ENCODE measurements around the gene CDH13. TPM values are rescaled to one million over a fixed set of nuclear protein-coding genes. Genes with fewer than 3 reads are reported as not detected.

Gene CDH13
- total and polyA plus RNA-seq, 2 experiments from 2014 or later = 1.6 to 4.4 TPM

DNA sequence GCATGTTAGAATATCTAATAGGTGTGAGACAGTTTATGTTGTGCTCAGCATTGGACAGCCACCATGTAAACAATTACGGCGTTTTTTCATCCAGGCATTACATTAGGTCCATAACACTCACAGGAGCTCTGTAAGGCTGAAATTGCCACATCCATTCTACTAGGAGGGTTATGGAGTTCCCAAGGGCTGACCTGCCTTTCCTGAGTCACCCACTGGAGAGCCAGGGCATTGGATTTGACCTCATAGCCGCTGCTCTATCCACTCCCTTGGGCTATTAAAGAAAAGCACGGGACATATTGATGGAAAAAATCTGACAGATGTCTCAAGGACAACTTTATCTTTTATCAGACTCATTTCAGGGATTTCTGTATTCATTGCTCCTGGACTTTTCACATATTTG, 874.7 kb downstream of the CDH13 start (continued):
- TF ChIP-seq, protein P1, sequence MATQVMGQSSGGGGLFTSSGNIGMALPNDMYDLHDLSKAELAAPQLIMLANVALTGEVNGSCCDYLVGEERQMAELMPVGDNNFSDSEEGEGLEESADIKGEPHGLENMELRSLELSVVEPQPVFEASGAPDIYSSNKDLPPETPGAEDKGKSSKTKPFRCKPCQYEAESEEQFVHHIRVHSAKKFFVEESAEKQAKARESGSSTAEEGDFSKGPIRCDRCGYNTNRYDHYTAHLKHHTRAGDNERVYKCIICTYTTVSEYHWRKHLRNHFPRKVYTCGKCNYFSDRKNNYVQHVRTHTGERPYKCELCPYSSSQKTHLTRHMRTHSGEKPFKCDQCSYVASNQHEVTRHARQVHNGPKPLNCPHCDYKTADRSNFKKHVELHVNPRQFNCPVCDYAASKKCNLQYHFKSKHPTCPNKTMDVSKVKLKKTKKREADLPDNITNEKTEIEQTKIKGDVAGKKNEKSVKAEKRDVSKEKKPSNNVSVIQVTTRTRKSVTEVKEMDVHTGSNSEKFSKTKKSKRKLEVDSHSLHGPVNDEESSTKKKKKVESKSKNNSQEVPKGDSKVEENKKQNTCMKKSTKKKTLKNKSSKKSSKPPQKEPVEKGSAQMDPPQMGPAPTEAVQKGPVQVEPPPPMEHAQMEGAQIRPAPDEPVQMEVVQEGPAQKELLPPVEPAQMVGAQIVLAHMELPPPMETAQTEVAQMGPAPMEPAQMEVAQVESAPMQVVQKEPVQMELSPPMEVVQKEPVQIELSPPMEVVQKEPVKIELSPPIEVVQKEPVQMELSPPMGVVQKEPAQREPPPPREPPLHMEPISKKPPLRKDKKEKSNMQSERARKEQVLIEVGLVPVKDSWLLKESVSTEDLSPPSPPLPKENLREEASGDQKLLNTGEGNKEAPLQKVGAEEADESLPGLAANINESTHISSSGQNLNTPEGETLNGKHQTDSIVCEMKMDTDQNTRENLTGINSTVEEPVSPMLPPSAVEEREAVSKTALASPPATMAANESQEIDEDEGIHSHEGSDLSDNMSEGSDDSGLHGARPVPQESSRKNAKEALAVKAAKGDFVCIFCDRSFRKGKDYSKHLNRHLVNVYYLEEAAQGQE (IDR thresholded peaks at IDR 0.05; ENCODE audit: unreplicated experiment) = no peak
- no peak for TF ChIP-seq ZNF331 (CRISPR knock-in tag; IDR thresholded peaks at IDR 0.05; ENCODE audit: low read depth)
- TF ChIP-seq JUNB (IDR thresholded peaks at IDR 0.05; ENCODE audit: unreplicated experiment) = no peak
- no peak for TF ChIP-seq NANOG (IDR thresholded peaks at IDR 0.05; ENCODE audit: borderline replicate concordance)
- TF ChIP-seq, protein P2, sequence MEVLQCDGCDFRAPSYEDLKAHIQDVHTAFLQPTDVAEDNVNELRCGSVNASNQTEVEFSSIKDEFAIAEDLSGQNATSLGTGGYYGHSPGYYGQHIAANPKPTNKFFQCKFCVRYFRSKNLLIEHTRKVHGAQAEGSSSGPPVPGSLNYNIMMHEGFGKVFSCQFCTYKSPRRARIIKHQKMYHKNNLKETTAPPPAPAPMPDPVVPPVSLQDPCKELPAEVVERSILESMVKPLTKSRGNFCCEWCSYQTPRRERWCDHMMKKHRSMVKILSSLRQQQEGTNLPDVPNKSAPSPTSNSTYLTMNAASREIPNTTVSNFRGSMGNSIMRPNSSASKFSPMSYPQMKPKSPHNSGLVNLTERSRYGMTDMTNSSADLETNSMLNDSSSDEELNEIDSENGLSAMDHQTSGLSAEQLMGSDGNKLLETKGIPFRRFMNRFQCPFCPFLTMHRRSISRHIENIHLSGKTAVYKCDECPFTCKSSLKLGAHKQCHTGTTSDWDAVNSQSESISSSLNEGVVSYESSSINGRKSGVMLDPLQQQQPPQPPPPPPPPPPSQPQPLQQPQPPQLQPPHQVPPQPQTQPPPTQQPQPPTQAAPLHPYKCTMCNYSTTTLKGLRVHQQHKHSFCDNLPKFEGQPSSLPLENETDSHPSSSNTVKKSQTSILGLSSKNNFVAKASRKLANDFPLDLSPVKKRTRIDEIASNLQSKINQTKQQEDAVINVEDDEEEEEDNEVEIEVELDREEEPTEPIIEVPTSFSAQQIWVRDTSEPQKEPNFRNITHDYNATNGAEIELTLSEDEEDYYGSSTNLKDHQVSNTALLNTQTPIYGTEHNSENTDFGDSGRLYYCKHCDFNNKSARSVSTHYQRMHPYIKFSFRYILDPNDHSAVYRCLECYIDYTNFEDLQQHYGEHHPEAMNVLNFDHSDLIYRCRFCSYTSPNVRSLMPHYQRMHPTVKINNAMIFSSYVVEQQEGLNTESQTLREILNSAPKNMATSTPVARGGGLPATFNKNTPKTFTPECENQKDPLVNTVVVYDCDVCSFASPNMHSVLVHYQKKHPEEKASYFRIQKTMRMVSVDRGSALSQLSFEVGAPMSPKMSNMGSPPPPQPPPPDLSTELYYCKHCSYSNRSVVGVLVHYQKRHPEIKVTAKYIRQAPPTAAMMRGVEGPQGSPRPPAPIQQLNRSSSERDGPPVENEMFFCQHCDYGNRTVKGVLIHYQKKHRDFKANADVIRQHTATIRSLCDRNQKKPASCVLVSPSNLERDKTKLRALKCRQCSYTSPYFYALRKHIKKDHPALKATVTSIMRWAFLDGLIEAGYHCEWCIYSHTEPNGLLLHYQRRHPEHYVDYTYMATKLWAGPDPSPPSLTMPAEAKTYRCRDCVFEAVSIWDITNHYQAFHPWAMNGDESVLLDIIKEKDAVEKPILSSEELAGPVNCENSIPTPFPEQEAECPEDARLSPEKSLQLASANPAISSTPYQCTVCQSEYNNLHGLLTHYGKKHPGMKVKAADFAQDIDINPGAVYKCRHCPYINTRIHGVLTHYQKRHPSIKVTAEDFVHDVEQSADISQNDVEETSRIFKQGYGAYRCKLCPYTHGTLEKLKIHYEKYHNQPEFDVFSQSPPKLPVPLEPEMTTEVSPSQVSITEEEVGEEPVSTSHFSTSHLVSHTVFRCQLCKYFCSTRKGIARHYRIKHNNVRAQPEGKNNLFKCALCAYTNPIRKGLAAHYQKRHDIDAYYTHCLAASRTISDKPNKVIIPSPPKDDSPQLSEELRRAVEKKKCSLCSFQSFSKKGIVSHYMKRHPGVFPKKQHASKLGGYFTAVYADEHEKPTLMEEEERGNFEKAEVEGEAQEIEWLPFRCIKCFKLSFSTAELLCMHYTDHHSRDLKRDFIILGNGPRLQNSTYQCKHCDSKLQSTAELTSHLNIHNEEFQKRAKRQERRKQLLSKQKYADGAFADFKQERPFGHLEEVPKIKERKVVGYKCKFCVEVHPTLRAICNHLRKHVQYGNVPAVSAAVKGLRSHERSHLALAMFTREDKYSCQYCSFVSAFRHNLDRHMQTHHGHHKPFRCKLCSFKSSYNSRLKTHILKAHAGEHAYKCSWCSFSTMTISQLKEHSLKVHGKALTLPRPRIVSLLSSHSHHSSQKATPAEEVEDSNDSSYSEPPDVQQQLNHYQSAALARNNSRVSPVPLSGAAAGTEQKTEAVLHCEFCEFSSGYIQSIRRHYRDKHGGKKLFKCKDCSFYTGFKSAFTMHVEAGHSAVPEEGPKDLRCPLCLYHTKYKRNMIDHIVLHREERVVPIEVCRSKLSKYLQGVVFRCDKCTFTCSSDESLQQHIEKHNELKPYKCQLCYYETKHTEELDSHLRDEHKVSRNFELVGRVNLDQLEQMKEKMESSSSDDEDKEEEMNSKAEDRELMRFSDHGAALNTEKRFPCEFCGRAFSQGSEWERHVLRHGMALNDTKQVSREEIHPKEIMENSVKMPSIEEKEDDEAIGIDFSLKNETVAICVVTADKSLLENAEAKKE (CRISPR knock-in tag; IDR thresholded peaks at IDR 0.05) = no peak

DNA sequence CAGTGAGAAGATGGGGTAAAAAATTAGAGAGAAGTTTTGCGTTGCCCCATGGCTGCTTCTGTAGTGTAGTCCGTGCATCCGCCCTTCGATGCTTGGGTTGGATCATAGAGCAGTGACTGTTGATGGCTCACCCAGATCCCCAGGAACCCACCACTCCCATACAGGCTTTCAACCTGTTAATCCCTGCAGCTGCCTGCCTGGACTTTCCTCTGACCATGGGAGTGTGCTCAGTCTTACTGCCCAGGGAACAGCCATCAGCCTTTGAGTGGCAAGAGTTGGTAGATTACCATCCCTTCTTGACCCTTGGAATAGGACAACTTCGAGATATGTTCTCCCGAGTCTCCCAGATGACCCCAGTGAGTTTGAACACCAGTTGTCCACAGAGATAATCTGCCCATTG, 881.5 kb downstream of the CDH13 start:
- no peak overlapping the region for H2AFZ ChIP-seq
- H3K4me2 ChIP-seq = no peak overlapping the region
- no peaks in the 10 kb centered on the region for H3K27me3 ChIP-seq (ENCODE audit: insufficient read depth)
- no peaks in the 10 kb centered on the region for H3F3A ChIP-seq (replicated peaks; ENCODE audit: low read depth)
- DNase-seq (ENCODE audit: low spot score) (no peak), ATAC-seq (no peak)
- no peak overlapping the region for H3K4me3 ChIP-seq
- H3K36me3 ChIP-seq (ENCODE audit: insufficient read depth) = no peaks in the 10 kb centered on the region
- H3K9me2 ChIP-seq (ENCODE audit: insufficient read depth) = peaks cover 7% of the 10 kb centered on the region; the same call in 1 of the 2 replicates
- Mint-ChIP-seq H3K4me3 (no peak overlapping the region), H3K4me1 (no peaks in the 10 kb centered on the region), H3K27me3 (ENCODE audit: insufficient read depth, low read depth, poor library complexity) (peaks cover 2% of the 10 kb centered on the region), H3K36me3 (ENCODE audit: low read depth) (no peaks in the 10 kb centered on the region), H3K27ac (no peak overlapping the region), H3K9me3 (peaks cover 2% of the 10 kb centered on the region; the same call in 2 of the 3 replicates)
- H4K20me1 ChIP-seq (replicated peaks; ENCODE audit: insufficient read depth) = no peaks in the 10 kb centered on the region
- no peaks in the 10 kb centered on the region for H3K4me1 ChIP-seq (ENCODE audit: insufficient read depth)
- H3K27ac ChIP-seq (ENCODE audit: low read depth) = no peak overlapping the region
- no peaks in the 10 kb centered on the region for H3K79me2 ChIP-seq (replicated peaks; ENCODE audit: insufficient read depth)
- TF ChIP-seq, protein P1 (IDR thresholded peaks at IDR 0.05; ENCODE audit: unreplicated experiment) = no peak
- TF ChIP-seq EZH2phosphoT487 (IDR thresholded peaks at IDR 0.05; ENCODE audit: unreplicated experiment) = no peak
- no peak for TF ChIP-seq NANOG (IDR thresholded peaks at IDR 0.05; ENCODE audit: borderline replicate concordance)
- TF ChIP-seq ZNF331 (CRISPR knock-in tag; IDR thresholded peaks at IDR 0.05; ENCODE audit: low read depth) = no peak
- TF ChIP-seq CREB1 (CRISPR knock-in tag; IDR thresholded peaks at IDR 0.05; ENCODE audit: low read depth) = no peak
- no peak for TF ChIP-seq JUNB (IDR thresholded peaks at IDR 0.05; ENCODE audit: unreplicated experiment)
- TF ChIP-seq, protein P3, sequence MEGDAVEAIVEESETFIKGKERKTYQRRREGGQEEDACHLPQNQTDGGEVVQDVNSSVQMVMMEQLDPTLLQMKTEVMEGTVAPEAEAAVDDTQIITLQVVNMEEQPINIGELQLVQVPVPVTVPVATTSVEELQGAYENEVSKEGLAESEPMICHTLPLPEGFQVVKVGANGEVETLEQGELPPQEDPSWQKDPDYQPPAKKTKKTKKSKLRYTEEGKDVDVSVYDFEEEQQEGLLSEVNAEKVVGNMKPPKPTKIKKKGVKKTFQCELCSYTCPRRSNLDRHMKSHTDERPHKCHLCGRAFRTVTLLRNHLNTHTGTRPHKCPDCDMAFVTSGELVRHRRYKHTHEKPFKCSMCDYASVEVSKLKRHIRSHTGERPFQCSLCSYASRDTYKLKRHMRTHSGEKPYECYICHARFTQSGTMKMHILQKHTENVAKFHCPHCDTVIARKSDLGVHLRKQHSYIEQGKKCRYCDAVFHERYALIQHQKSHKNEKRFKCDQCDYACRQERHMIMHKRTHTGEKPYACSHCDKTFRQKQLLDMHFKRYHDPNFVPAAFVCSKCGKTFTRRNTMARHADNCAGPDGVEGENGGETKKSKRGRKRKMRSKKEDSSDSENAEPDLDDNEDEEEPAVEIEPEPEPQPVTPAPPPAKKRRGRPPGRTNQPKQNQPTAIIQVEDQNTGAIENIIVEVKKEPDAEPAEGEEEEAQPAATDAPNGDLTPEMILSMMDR (conservative IDR thresholded peaks at IDR 0.05; ENCODE audit: low read depth in 2 of 2) = no peak

Measured in GM23338 (cell line).